ENCODE results near the gene PCIF1. TPM values are rescaled to one million over a fixed set of nuclear protein-coding genes. Genes with fewer than 3 reads are reported as not detected.
A peak's percentile ranks its signal among the peaks of the same experiment; 100 is the strongest.

Gene PCIF1
- total RNA-seq, 1 donor = 12.7 TPM

DNA sequence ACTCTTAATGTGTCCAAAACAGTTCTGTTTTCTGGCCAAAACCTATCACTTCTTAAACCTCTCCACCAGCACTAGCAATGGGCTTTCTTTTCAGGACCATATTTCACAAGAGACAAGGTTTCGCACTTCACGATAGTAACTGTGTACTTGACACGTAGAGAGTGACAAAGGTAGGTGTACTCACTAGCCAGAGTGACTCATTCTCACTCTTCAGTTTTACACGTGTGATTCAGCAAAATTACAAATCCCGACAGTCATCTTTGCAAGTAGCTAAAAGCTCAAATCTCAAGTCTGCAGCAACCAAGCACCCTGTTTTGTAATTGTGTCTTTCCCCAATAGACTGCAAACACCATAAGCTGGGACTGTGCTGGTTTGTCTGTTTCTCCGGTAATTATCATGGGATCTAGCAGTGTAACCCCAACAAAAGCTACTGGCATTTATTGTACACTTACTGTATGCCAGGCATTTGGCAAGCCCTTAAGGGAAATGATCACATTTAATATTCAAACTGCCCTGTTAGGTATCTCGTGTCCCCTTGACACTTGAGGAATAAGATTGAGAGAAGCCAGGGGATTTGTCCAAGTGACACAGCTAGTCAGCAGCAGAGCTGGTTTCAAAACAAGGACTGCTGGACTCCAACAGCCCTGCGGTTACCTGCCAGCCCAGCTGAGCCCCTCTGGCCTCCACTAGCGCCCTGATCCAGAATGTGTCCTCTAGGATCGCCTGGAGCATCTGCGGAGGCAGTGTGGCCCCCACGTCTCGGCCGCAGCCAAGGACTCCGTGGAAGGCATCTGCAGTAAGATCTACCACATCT lies 9.9 kb downstream of the PCIF1 start:
- Histone ChIP-seq H3K79me2 (ENCODE audit: insufficient read depth, low read length) (no peaks in the 10 kb centered on the region), H3K4me2 (ENCODE audit: insufficient read depth, low read length) (no peak overlapping the region), H3K9me3 (ENCODE audit: low read depth, low read length) (no peaks in the 10 kb centered on the region), H3K27ac (ENCODE audit: low read depth, low read length) (peak overlapping the region; percentile 27), H3K36me3 (ENCODE audit: insufficient read depth, low read length) (peaks cover 86% of the 10 kb centered on the region), H3K4me1 (ENCODE audit: insufficient read depth, low read length) (peaks cover 13% of the 10 kb centered on the region), H2AFZ (ENCODE audit: low read length) (no peak overlapping the region), H3K4me3 (ENCODE audit: insufficient read depth, low read length) (no peak overlapping the region), H4K20me1 (ENCODE audit: insufficient read depth, low read length) (no peaks in the 10 kb centered on the region), H3K27me3 (ENCODE audit: insufficient read depth, low read length) (no peaks in the 10 kb centered on the region)
- peak; percentile 89 for DNase-seq (ENCODE audit: insufficient read length, low spot score, missing footprints)
- TF ChIP-seq CTCF (IDR thresholded peaks at IDR 0.05; ENCODE audit: extremely low read depth, low read depth, low read length) = no peak

DNA sequence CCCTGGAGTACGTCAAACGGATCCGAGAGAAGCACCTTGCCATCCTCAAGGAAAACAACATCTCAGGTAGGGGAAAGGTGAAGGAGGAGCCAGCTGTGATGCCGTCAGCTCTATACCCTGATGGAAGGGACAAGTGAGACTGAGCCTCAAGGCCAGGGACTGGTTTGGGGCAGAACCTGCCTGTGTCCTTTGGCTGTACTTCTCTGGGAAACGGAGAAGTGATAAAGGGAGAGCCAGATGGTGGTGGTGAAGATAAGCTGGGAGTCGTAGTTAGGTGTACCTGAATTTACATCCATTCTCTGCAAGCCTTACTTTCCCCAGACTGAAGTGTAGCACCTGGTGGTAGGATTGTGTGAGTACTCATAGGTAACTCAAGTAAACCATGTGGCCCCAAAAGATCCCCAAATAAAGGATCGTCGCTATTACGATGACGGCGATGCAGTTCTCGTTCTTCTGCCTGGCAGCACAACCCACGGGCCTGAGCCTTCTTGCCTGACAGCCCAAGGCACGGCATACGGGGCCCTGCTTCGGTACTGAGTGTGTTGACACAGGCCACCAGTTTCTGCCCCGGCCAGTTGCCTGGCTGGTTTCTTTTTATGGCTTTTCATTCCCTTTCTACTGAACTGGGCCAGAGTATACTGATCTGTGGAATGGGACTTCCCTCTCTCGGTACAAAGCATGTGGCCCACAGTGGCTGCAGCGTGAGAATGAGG lies 10.6 kb downstream of the PCIF1 start:
- peak; percentile 58 for DNase-seq (ENCODE audit: insufficient read length, low spot score, missing footprints)
- H2AFZ ChIP-seq (ENCODE audit: low read length) = no peak overlapping the region
- peaks cover 13% of the 10 kb centered on the region for H3K4me1 ChIP-seq (ENCODE audit: insufficient read depth, low read length)
- peaks cover 86% of the 10 kb centered on the region for H3K36me3 ChIP-seq (ENCODE audit: insufficient read depth, low read length)
- H3K9me3 ChIP-seq (ENCODE audit: low read depth, low read length) = no peaks in the 10 kb centered on the region
- H3K4me3 ChIP-seq (ENCODE audit: insufficient read depth, low read length) = no peak overlapping the region
- peak; percentile 6 for TF ChIP-seq CTCF (IDR thresholded peaks at IDR 0.05; ENCODE audit: extremely low read depth, low read depth, low read length)
- no peaks in the 10 kb centered on the region for H4K20me1 ChIP-seq (ENCODE audit: insufficient read depth, low read length)
- H3K4me2 ChIP-seq (ENCODE audit: insufficient read depth, low read length) = no peak overlapping the region
- no peaks in the 10 kb centered on the region for H3K27me3 ChIP-seq (ENCODE audit: insufficient read depth, low read length)
- H3K79me2 ChIP-seq (ENCODE audit: insufficient read depth, low read length) = no peaks in the 10 kb centered on the region
- no peak overlapping the region for H3K27ac ChIP-seq (ENCODE audit: low read depth, low read length)

- DNase-seq (ENCODE audit: insufficient read length, low spot score, missing footprints) = peak; percentile 51
- H3K36me3 ChIP-seq (ENCODE audit: insufficient read depth, low read length) = peaks cover 86% of the 10 kb centered on the region
- H3K79me2 ChIP-seq (ENCODE audit: insufficient read depth, low read length) = no peaks in the 10 kb centered on the region
- peaks cover 13% of the 10 kb centered on the region for H3K4me1 ChIP-seq (ENCODE audit: insufficient read depth, low read length)
- H3K4me2 ChIP-seq (ENCODE audit: insufficient read depth, low read length) = no peak overlapping the region
- no peaks in the 10 kb centered on the region for H3K27me3 ChIP-seq (ENCODE audit: insufficient read depth, low read length)
- H3K4me3 ChIP-seq (ENCODE audit: insufficient read depth, low read length) = no peak overlapping the region
- TF ChIP-seq CTCF (IDR thresholded peaks at IDR 0.05; ENCODE audit: extremely low read depth, low read depth, low read length) = no peak
- H3K27ac ChIP-seq (ENCODE audit: low read depth, low read length) = no peak overlapping the region
- no peak overlapping the region for H2AFZ ChIP-seq (ENCODE audit: low read length)
- no peaks in the 10 kb centered on the region for H4K20me1 ChIP-seq (ENCODE audit: insufficient read depth, low read length)
- H3K9me3 ChIP-seq (ENCODE audit: low read depth, low read length) = no peaks in the 10 kb centered on the region
Measured at GRCh38 chr20:45945678-45946148, 11.2 kb downstream of the PCIF1 start.
